K562 (cell line): ENCODE measurements around the gene SCYL2. TPM values are rescaled to one million over a fixed set of nuclear protein-coding genes. Genes with fewer than 3 reads are reported as not detected.
"Not testable (repeated sequence)": the region's sequence is repeated elsewhere in the genome, so short reads cannot be mapped to it uniquely, and the experiment has no call there.

Experiments used
- ATAC-seq: fragments of 200-7000 bp; cut with Tn5 transposase; 3 replicates; pipeline ENCODE4 v1.9.1; 2020; ENCODE audit warnings: moderate library complexity
- BruUV-seq: library from RNA; stranded (reverse); fragments of 400-500 nt; replicated peaks from 2 replicates; lab custom pipeline; 2021; lab: Mats Ljungman, UMichigan
- CTCF ChIA-PET: fragments of 300-600 bp; formaldehyde crosslinking; extraction: SDS; loops from one replicate; lab custom pipeline; 2021; ENCODE audit warnings: low intra/inter-chr PET ratio; lab: Yijun Ruan, JAX
- POLR2A ChIA-PET: fragments of 300-600, 350-650 bp; sonication (Branson Sonifier 250); formaldehyde crosslinking; extraction: SDS; loops from one replicate; lab custom pipeline; 2021; ENCODE audit warnings: antibody characterized with exemption, inconsistent platforms; lab: Yijun Ruan, JAX
- DNase-seq, 4 experiments: peaks; one replicate each; pipeline versions ENCODE4 v3.0.0 to v3.0.0-alpha.2; 2011 to 2018; ENCODE audit warnings: low spot score in 3 of 4, mixed read lengths in 3 of 4; ENCODE audit errors: extremely low read depth in 1 of 4
- FAIRE-seq: peaks from 2 replicates; lab custom pipeline; 2011; peaks lifted over from hg19 to GRCh38; lab: Jason Lieb, UNC
- H2AFZ ChIP-seq: 2 replicates; pipeline ENCODE4 v1.6.0; 2011; ENCODE audit warnings: low read depth, low read length, control low read depth, inconsistent platforms
- H3K27ac ChIP-seq: fragments of 200-600 bp; 3 replicates; pipeline ENCODE4 v1.8.0; 2011; ENCODE audit warnings: low read depth, mild to moderate bottlenecking, control low read depth, inconsistent platforms, low read length, moderate library complexity, mixed read lengths; ENCODE audit errors: extremely low read depth
- H3K27me3 ChIP-seq, 2 experiments: fragments of 300-600 bp in 1 of 2; 2 replicates in 1 of 2; 3 replicates in 1 of 2; pipeline versions ENCODE4 v1.6.0 to v1.8.0; 2011; ENCODE audit warnings: inconsistent platforms in 2 of 2, low read length in 2 of 2, mild to moderate bottlenecking in 1 of 2, mixed read lengths in 1 of 2, moderate library complexity in 1 of 2; ENCODE audit not compliant: control insufficient read depth in 2 of 2, insufficient read depth in 2 of 2
- H3K36me3 ChIP-seq: fragments of 300-600 bp; 3 replicates; pipeline ENCODE4 v1.8.0; 2011; ENCODE audit warnings: mild to moderate bottlenecking, low read length, inconsistent platforms; ENCODE audit not compliant: control insufficient read depth, insufficient read depth
- H3K4me1 ChIP-seq, 2 experiments: fragments of 200-600 bp in 1 of 2; replicated peaks in 1 of 2; 2 replicates in 1 of 2; 3 replicates in 1 of 2; pipeline versions ENCODE4 v1.5.1 to v1.8.0; 2011; ENCODE audit warnings: inconsistent platforms in 2 of 2, low read length in 2 of 2, mild to moderate bottlenecking in 1 of 2, mixed read lengths in 1 of 2, moderate library complexity in 1 of 2; ENCODE audit not compliant: control insufficient read depth in 2 of 2, insufficient read depth in 2 of 2
- H3K4me2 ChIP-seq: 2 replicates; pipeline ENCODE4 v1.6.1; 2011; ENCODE audit warnings: low read length, control low read depth, inconsistent platforms, mixed read lengths; ENCODE audit not compliant: insufficient read depth
- H3K4me3 ChIP-seq: fragments of 200-600 bp; sonication (generic), shearing (Covaris generic); 2 replicates; pipeline ENCODE4 v1.5.1; 2016; ENCODE audit warnings: control low read depth, inconsistent platforms
- H3K79me2 ChIP-seq: fragments of 200-600 bp; 3 replicates; pipeline ENCODE4 v1.8.0; 2011; ENCODE audit warnings: low read length, inconsistent platforms; ENCODE audit not compliant: control insufficient read depth, insufficient read depth
- H3K9ac ChIP-seq, 2 experiments: 2 replicates each; pipeline versions ENCODE4 v1.6.0 to v1.6.1; 2011; ENCODE audit warnings: low read depth in 2 of 2, low read length in 2 of 2, control low read depth in 1 of 2, inconsistent platforms in 1 of 2, mild to moderate bottlenecking in 1 of 2, mixed read lengths in 1 of 2; ENCODE audit not compliant: insufficient read depth in 1 of 2
- H3K9me1 ChIP-seq: one replicate; pipeline ENCODE4 v1.6.0; 2011; ENCODE audit warnings: inconsistent platforms, mild to moderate bottlenecking, low read length, moderate library complexity; ENCODE audit not compliant: control insufficient read depth, insufficient read depth
- H3K9me3 ChIP-seq: replicated peaks from 2 replicates; pipeline ENCODE4 v1.5.1; 2011; ENCODE audit warnings: low read depth, low read length, inconsistent platforms; ENCODE audit not compliant: control insufficient read depth, insufficient read depth
- H4K20me1 ChIP-seq: replicated peaks from 2 replicates; pipeline ENCODE4 v1.6.1; 2011; ENCODE audit warnings: low read length, inconsistent platforms, mixed read lengths; ENCODE audit not compliant: control insufficient read depth, insufficient read depth
- NFIC ChIP-seq: fragments of 450-650 bp; IDR thresholded peaks from 2 replicates; pipeline ENCODE4 v1.6.1; 2017; ENCODE audit warnings: mild to moderate bottlenecking, inconsistent platforms
- SMAD3 ChIP-seq: fragments of 450-650 bp; formaldehyde crosslinking; conservative IDR thresholded peaks from 2 replicates; pipeline ENCODE4 v1.4.0; 2020; ENCODE audit warnings: mild to moderate bottlenecking
- ZFP91 ChIP-seq: sonication (generic); formaldehyde crosslinking; IDR thresholded peaks from 2 replicates; pipeline ENCODE4 v1.8.0; 2022; ENCODE audit warnings: mild to moderate bottlenecking, missing genetic modification reagents
- WGBS: fragments of 100-300 bp; shearing (Covaris generic); methylation state at CpG from one replicate; pipeline ENCODE4 v1.1.6; 2016; ENCODE audit warnings: low coverage, mixed read lengths; ENCODE audit not compliant: insufficient coverage; ENCODE audit errors: missing lambda C conversion rate; 5-methylcytosine and 5-hydroxymethylcytosine counted together
- in situ Hi-C: fragments of 300-500 bp; cut with MboI; formaldehyde crosslinking; loops from 4 replicates; pipeline ENCODE4 v1.15.0; 2018; ENCODE audit warnings: inconsistent platforms, mixed read lengths
- intact Hi-C: fragments of 100-400 bp; cut with micrococcal nuclease; formaldehyde crosslinking; loops from 2 replicates; pipeline ENCODE4 v1.14.2; 2022
- polyA plus RNA-seq, 8 experiments: library from polyadenylated mRNA; depleted of rRNA in 4 of 8; stranded (reverse) in 5 of 8; unstranded in 3 of 8; fragments of >200 nt; fragmentation: Nextera tagmentation in 2 of 8; fragmentation: Illumina TruSeq in 1 of 8; extraction: Ambion mirVana in 2 of 8; extraction: Trizol in 1 of 8; gene quantifications; 2 replicates each; pipeline versions ENCODE4 v1.2.1 to v1.2.3, GENCODE V29; 2011 to 2014; ENCODE audit warnings: inconsistent platforms in 1 of 8, missing spikeins in 1 of 8
- total RNA-seq, 7 experiments: library from RNA; depleted of rRNA in 6 of 7; stranded (reverse); fragments of >200 nt in 6 of 7; fragmentation: Illumina TruSeq in 2 of 7; extraction: Trizol in 2 of 7; gene quantifications; 2 replicates each; pipeline versions ENCODE4 v1.2.1 to v1.2.3, GENCODE V29; 2011 to 2021; ENCODE audit warnings: low replicate concordance in 1 of 7

Gene SCYL2
- total and polyA plus RNA-seq, 9 of the 15 experiments (the other 6 are each of a cell fraction or from before 2014, with no cell fraction given): 9.9 to 49.0 (median 32.9) TPM

GRCh38 chr12:100222173-100222572 is 44.8 kb upstream of the SCYL2 start:
- peaks cover 82% of the 10 kb centered on the region for H3K36me3 ChIP-seq
- H3K27me3 ChIP-seq, H3K9me1 ChIP-seq, in situ Hi-C loops, H3K9ac ChIP-seq, H3K79me2 ChIP-seq, H4K20me1 ChIP-seq, H3K27ac ChIP-seq, H3K4me1 ChIP-seq, H3K4me2 ChIP-seq, H3K4me3 ChIP-seq, DNase-seq, BruUV-seq, FAIRE-seq, CTCF ChIA-PET, H2AFZ ChIP-seq, H3K9me3 ChIP-seq, ATAC-seq: not testable (repeated sequence)
- intact Hi-C loops: loop anchor here (10.0 kb wide), 1 partner anchor 407 kb away; no protein-coding TSS in a partner anchor
- WGBS: 88% methylated on average over 4 of the region's 6 CpGs
- POLR2A ChIA-PET: interaction anchor here (1.3 kb wide), 1 partner anchor 12 kb away, joined by 4 read pairs; no protein-coding TSS in a partner anchor

- H3K4me2 ChIP-seq: no peak overlapping the region
- no peaks in the 10 kb centered on the region for H3K9me1 ChIP-seq
- ATAC-seq: no peak
- TF ChIP-seq ZFP91 (CRISPR knock-in tag) (no peak), SMAD3 (no peak), NFIC (peak; percentile 42; the same call in 1 of the 2 replicates)
- no peak for FAIRE-seq
- no peaks in the 10 kb centered on the region for H3K4me1 ChIP-seq
- intact Hi-C loops (loop anchor here (5.0 to 10.0 kb wide), 3 partner anchors 83 to 411 kb away; partner anchors contain the start of gene BLTP3B), in situ Hi-C loops (no loop called here)
- no peak overlapping the region for H3K27ac ChIP-seq
- H3K27me3 ChIP-seq: no peaks in the 10 kb centered on the region
- H3K9me3 ChIP-seq: no peaks in the 10 kb centered on the region
- H3K36me3 ChIP-seq: peaks cover 50% of the 10 kb centered on the region
- BruUV-seq: no TSS peak
- no peak overlapping the region for H2AFZ ChIP-seq
- no peaks in the 10 kb centered on the region for H3K79me2 ChIP-seq
- no peaks in the 10 kb centered on the region for H4K20me1 ChIP-seq
- ChIA-PET CTCF (no interaction called here), POLR2A (interaction anchor here (0.9 kb wide), 1 partner anchor 11 kb away, joined by 3 read pairs; no protein-coding TSS in a partner anchor)
- DNase-seq: no peak
- H3K4me3 ChIP-seq: no peak overlapping the region
- no peak overlapping the region for H3K9ac ChIP-seq
Measured at GRCh38 chr12:100225491-100225890, 41.5 kb upstream of the SCYL2 start.
